ENCODE results near the gene STK32A.

DNA sequence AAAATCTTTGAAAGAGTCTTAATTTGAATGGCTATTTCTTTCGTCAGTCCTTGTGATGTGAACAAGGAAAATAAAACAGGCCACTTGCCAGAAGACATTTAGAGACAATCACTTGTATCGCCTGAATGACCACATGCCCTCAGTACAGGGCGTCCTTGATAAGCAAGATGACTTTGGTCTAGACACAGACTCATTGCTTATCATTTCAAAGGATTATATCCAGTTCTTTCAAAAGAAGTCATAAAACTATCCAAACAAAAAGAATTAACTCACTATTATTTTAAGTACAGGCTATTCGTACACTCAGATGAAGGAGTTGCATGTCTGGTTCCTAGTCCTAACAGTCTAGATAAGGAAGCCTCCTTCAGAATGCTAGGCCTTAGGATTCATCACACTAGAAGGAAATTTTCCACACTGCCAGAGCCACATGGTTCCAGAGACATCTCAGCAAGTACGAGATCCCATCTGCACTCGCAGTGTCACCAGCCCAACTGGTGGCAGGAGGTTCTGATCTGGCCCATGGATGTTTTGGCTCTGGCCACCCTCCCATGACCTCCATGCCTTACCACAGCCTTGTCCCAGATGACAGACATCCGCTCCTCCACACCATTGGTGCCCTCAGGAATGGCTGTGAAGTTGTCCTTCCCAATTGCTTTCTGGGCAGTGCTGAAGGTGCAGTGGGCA lies 165.4 kb downstream of the STK32A start:
- no peak for TF ChIP-seq POLR2A (IDR thresholded peaks at IDR 0.05)
- TF ChIP-seq, protein P1, sequence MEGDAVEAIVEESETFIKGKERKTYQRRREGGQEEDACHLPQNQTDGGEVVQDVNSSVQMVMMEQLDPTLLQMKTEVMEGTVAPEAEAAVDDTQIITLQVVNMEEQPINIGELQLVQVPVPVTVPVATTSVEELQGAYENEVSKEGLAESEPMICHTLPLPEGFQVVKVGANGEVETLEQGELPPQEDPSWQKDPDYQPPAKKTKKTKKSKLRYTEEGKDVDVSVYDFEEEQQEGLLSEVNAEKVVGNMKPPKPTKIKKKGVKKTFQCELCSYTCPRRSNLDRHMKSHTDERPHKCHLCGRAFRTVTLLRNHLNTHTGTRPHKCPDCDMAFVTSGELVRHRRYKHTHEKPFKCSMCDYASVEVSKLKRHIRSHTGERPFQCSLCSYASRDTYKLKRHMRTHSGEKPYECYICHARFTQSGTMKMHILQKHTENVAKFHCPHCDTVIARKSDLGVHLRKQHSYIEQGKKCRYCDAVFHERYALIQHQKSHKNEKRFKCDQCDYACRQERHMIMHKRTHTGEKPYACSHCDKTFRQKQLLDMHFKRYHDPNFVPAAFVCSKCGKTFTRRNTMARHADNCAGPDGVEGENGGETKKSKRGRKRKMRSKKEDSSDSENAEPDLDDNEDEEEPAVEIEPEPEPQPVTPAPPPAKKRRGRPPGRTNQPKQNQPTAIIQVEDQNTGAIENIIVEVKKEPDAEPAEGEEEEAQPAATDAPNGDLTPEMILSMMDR (IDR thresholded peaks at IDR 0.05 in 8 of 11, conservative IDR thresholded peaks at IDR 0.05 in 3 of 11), result no peak

Measured in spleen (tissue), 7 donors.